HepG2 (cell line): ENCODE results near the gene CASS4. TPM values are rescaled to one million over a fixed set of nuclear protein-coding genes. Genes with fewer than 3 reads are reported as not detected.

Experiments used
- FOSL2 ChIP-seq: sonication (generic); formaldehyde crosslinking; IDR thresholded peaks from 2 replicates; pipeline ENCODE4 v1.4.0; 2020; ENCODE audit warnings: missing genetic modification reagents
- PHF20 ChIP-seq: sonication (generic); formaldehyde crosslinking; IDR thresholded peaks from 2 replicates; pipeline ENCODE4 v1.5.0; 2020; ENCODE audit warnings: mild to moderate bottlenecking, missing genetic modification reagents
- RARA ChIP-seq: IDR thresholded peaks from 2 replicates; pipeline ENCODE4 v1.6.1; 2016; ENCODE audit warnings: missing genetic modification reagents, missing compliant biosample characterization
- ZNF224 ChIP-seq: sonication (generic); formaldehyde crosslinking; IDR thresholded peaks from 2 replicates; pipeline ENCODE4 v1.5.0; 2020; ENCODE audit warnings: mild to moderate bottlenecking, missing genetic modification reagents
- ZNF567 ChIP-seq: sonication (generic); formaldehyde crosslinking; IDR thresholded peaks from 2 replicates; pipeline ENCODE4 v1.8.1; 2023; ENCODE audit warnings: mild to moderate bottlenecking, missing genetic modification reagents, borderline replicate concordance
- polyA plus RNA-seq, 8 experiments: library from polyadenylated mRNA; depleted of rRNA in 3 of 8; stranded (reverse) in 7 of 8; unstranded in 1 of 8; fragments of >200 nt; fragmentation: Illumina TruSeq in 4 of 8; extraction: Trizol in 4 of 8; gene quantifications; 2 replicates each; pipeline versions ENCODE4 v1.2.1 to v1.2.3, GENCODE V29; 2011 to 2016; ENCODE audit warnings: low read depth in 4 of 8, missing spikeins in 1 of 8, mixed read lengths in 1 of 8; ENCODE audit not compliant: insufficient read depth in 1 of 8
- total RNA-seq, 5 experiments: library from RNA; depleted of rRNA; stranded (reverse); fragments of >200 nt; fragmentation: Illumina TruSeq; extraction: Trizol; gene quantifications; 2 replicates each; pipeline ENCODE4 v1.2.3, GENCODE V29; 2016; ENCODE audit warnings: low read depth in 1 of 5
- TF ChIP-seq, protein P1 (sequence below): sonication (generic); formaldehyde crosslinking; IDR thresholded peaks from 2 replicates; pipeline ENCODE4 v1.4.0; 2020; ENCODE audit warnings: missing genetic modification reagents
- TF ChIP-seq, protein P2 (sequence below): IDR thresholded peaks from 2 replicates; pipeline ENCODE4 v1.6.1; 2012; ENCODE audit warnings: low read depth, low read length, improper control_type of control experiment
- TF ChIP-seq, protein P3 (sequence below): sonication (generic); formaldehyde crosslinking; IDR thresholded peaks from 2 replicates; pipeline ENCODE4 v1.9.0; 2021; ENCODE audit warnings: missing genetic modification reagents, borderline replicate concordance
- TF ChIP-seq, protein P4 (sequence below): sonication (generic); formaldehyde crosslinking; IDR thresholded peaks from 2 replicates; pipeline ENCODE4 v1.4.0; 2020; ENCODE audit warnings: missing genetic modification reagents
- TF ChIP-seq, protein P5 (sequence below): sonication (generic); formaldehyde crosslinking; IDR thresholded peaks from 2 replicates; pipeline ENCODE4 v1.4.0; 2020; ENCODE audit warnings: missing genetic modification reagents

The CASS4 gene
- total and polyA plus RNA-seq, 2 of the 13 experiments (the other 11 are each of a cell fraction or from before 2014, with no cell fraction given), result 0.17 to 0.49 TPM

DNA sequence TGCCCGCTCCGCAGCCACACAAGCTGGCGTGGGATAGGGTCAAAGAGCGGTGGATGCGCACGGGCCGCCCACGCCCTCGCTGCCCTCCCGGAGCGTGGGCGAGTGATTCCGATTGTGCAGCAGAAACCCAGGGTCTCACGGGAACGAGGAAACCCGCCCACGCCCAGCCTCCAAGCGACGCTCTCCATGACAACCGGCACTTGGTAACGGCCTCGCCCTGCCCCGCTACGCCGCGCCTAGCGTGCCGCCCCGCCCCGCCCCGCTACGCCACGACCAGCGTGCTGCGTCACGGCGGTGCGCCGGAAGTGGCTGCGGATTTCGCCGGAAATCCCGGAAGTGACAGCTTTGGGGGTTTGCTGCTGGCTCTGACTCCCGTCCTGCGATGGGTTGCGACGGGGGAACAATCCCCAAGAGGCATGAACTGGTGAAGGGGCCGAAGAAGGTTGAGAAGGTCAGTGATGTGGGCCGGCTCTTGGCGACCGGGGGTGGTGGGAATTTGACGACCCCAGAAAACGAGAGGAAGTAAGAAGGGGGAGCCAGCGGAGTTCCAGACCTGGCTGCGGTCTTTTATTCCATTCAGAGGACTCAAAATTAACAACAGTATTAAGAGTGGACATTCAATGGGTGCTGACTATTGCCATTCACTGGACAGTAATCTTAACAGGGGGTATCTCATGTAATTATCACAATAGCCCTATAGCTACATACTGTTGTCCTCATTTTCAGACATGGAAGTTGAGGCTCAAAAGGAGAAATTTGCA, 56.4 kb downstream of the CASS4 start, which contains the start of gene RTF2 (continued):
- TF ChIP-seq, protein P1, sequence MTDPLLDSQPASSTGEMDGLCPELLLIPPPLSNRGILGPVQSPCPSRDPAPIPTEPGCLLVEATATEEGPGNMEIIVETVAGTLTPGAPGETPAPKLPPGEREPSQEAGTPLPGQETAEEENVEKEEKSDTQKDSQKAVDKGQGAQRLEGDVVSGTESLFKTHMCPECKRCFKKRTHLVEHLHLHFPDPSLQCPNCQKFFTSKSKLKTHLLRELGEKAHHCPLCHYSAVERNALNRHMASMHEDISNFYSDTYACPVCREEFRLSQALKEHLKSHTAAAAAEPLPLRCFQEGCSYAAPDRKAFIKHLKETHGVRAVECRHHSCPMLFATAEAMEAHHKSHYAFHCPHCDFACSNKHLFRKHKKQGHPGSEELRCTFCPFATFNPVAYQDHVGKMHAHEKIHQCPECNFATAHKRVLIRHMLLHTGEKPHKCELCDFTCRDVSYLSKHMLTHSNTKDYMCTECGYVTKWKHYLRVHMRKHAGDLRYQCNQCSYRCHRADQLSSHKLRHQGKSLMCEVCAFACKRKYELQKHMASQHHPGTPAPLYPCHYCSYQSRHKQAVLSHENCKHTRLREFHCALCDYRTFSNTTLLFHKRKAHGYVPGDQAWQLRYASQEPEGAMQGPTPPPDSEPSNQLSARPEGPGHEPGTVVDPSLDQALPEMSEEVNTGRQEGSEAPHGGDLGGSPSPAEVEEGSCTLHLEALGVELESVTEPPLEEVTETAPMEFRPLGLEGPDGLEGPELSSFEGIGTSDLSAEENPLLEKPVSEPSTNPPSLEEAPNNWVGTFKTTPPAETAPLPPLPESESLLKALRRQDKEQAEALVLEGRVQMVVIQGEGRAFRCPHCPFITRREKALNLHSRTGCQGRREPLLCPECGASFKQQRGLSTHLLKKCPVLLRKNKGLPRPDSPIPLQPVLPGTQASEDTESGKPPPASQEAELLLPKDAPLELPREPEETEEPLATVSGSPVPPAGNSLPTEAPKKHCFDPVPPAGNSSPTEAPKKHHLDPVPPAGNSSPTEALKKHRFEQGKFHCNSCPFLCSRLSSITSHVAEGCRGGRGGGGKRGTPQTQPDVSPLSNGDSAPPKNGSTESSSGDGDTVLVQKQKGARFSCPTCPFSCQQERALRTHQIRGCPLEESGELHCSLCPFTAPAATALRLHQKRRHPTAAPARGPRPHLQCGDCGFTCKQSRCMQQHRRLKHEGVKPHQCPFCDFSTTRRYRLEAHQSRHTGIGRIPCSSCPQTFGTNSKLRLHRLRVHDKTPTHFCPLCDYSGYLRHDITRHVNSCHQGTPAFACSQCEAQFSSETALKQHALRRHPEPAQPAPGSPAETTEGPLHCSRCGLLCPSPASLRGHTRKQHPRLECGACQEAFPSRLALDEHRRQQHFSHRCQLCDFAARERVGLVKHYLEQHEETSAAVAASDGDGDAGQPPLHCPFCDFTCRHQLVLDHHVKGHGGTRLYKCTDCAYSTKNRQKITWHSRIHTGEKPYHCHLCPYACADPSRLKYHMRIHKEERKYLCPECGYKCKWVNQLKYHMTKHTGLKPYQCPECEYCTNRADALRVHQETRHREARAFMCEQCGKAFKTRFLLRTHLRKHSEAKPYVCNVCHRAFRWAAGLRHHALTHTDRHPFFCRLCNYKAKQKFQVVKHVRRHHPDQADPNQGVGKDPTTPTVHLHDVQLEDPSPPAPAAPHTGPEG (CRISPR knock-in tag), result peak; percentile 78
- TF ChIP-seq, protein P2, sequence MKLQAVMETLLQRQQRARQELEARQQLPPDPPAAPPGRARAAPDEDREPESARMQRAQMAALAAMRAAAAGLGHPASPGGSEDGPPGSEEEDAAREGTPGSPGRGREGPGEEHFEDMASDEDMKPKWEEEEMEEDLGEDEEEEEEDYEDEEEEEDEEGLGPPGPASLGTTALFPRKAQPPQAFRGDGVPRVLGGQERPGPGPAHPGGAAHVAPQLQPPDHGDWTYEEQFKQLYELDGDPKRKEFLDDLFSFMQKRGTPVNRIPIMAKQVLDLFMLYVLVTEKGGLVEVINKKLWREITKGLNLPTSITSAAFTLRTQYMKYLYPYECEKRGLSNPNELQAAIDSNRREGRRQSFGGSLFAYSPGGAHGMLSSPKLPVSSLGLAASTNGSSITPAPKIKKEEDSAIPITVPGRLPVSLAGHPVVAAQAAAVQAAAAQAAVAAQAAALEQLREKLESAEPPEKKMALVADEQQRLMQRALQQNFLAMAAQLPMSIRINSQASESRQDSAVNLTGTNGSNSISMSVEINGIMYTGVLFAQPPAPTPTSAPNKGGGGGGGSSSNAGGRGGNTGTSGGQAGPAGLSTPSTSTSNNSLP, result no peak
- TF ChIP-seq PHF20 (CRISPR knock-in tag) (peak; percentile 100), ZNF224 (CRISPR knock-in tag) (peak; percentile 95), FOSL2 (CRISPR knock-in tag) (peak; percentile 79), ZNF567 (0 out of 2 replicates have a peak, but pooled peaks have one; percentile 12), RARA (CRISPR knock-in tag) (peak; percentile 40; the same call in 1 of the 2 replicates)
- TF ChIP-seq, protein P3, sequence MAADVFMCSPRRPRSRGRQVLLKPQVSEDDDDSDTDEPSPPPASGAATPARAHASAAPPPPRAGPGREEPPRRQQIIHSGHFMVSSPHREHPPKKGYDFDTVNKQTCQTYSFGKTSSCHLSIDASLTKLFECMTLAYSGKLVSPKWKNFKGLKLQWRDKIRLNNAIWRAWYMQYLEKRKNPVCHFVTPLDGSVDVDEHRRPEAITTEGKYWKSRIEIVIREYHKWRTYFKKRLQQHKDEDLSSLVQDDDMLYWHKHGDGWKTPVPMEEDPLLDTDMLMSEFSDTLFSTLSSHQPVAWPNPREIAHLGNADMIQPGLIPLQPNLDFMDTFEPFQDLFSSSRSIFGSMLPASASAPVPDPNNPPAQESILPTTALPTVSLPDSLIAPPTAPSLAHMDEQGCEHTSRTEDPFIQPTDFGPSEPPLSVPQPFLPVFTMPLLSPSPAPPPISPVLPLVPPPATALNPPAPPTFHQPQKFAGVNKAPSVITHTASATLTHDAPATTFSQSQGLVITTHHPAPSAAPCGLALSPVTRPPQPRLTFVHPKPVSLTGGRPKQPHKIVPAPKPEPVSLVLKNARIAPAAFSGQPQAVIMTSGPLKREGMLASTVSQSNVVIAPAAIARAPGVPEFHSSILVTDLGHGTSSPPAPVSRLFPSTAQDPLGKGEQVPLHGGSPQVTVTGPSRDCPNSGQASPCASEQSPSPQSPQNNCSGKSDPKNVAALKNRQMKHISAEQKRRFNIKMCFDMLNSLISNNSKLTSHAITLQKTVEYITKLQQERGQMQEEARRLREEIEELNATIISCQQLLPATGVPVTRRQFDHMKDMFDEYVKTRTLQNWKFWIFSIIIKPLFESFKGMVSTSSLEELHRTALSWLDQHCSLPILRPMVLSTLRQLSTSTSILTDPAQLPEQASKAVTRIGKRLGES (CRISPR knock-in tag), result peak; percentile 65; the same call in 1 of the 2 replicates
- TF ChIP-seq, protein P4, sequence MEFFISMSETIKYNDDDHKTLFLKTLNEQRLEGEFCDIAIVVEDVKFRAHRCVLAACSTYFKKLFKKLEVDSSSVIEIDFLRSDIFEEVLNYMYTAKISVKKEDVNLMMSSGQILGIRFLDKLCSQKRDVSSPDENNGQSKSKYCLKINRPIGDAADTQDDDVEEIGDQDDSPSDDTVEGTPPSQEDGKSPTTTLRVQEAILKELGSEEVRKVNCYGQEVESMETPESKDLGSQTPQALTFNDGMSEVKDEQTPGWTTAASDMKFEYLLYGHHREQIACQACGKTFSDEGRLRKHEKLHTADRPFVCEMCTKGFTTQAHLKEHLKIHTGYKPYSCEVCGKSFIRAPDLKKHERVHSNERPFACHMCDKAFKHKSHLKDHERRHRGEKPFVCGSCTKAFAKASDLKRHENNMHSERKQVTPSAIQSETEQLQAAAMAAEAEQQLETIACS, result 0 out of 2 replicates have a peak, but pooled peaks have one; percentile 33
- TF ChIP-seq, protein P5, sequence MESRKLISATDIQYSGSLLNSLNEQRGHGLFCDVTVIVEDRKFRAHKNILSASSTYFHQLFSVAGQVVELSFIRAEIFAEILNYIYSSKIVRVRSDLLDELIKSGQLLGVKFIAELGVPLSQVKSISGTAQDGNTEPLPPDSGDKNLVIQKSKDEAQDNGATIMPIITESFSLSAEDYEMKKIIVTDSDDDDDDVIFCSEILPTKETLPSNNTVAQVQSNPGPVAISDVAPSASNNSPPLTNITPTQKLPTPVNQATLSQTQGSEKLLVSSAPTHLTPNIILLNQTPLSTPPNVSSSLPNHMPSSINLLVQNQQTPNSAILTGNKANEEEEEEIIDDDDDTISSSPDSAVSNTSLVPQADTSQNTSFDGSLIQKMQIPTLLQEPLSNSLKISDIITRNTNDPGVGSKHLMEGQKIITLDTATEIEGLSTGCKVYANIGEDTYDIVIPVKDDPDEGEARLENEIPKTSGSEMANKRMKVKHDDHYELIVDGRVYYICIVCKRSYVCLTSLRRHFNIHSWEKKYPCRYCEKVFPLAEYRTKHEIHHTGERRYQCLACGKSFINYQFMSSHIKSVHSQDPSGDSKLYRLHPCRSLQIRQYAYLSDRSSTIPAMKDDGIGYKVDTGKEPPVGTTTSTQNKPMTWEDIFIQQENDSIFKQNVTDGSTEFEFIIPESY (CRISPR knock-in tag), result peak; percentile 80
